HG02938 (cell line): ENCODE data around the gene WDR64.
"Not testable (repeated sequence)": the region's sequence is repeated elsewhere in the genome, so short reads cannot be mapped to it uniquely, and the experiment has no call there.

Source experiments
- ATAC-seq: cut with Tn5 transposase; IDR thresholded peaks from one replicate; pipeline ENCODE4 v1.9.1; 2021; ENCODE audit warnings: mild to moderate bottlenecking, moderate library complexity; ENCODE audit not compliant: unreplicated experiment

WDR64 gene

GRCh38 chr1:241697640-241698018 is 45.5 kb downstream of the WDR64 start:
- ATAC-seq, result no peak

GRCh38 chr1:241698177-241698576 is 46.1 kb downstream of the WDR64 start:
- no peak for ATAC-seq

- ATAC-seq, result no peak
Measured at GRCh38 chr1:241701483-241702295, 49.6 kb downstream of the WDR64 start.

GRCh38 chr1:241702442-241703373 is 50.6 kb downstream of the WDR64 start:
- no peak for ATAC-seq

- not testable (repeated sequence) for ATAC-seq
Measured at GRCh38 chr1:241703739-241704138, 51.7 kb downstream of the WDR64 start.

- ATAC-seq, result no peak
Measured at GRCh38 chr1:241706257-241706656, 54.2 kb downstream of the WDR64 start.

GRCh38 chr1:241706967-241707366 is 54.9 kb downstream of the WDR64 start:
- no peak for ATAC-seq

- ATAC-seq, result no peak
Measured at GRCh38 chr1:241707442-241707841, 55.4 kb downstream of the WDR64 start.

- ATAC-seq, result no peak
Measured at GRCh38 chr1:241711326-241711725, 59.2 kb downstream of the WDR64 start.

GRCh38 chr1:241713316-241713715 is 61.2 kb downstream of the WDR64 start:
- ATAC-seq, result no peak

- ATAC-seq, result no peak
Measured at GRCh38 chr1:241714321-241715218, 62.5 kb downstream of the WDR64 start.

GRCh38 chr1:241715435-241715834 is 63.4 kb downstream of the WDR64 start:
- ATAC-seq, result no peak

GRCh38 chr1:241715956-241716355 is 63.9 kb downstream of the WDR64 start:
- no peak for ATAC-seq

GRCh38 chr1:241716915-241717656 is 65.0 kb downstream of the WDR64 start:
- no peak for ATAC-seq

- no peak for ATAC-seq
Measured at GRCh38 chr1:241717975-241718374, 65.9 kb downstream of the WDR64 start.

- no peak for ATAC-seq
Measured at GRCh38 chr1:241721011-241721410, 68.9 kb downstream of the WDR64 start.

- ATAC-seq, result no peak
Measured at GRCh38 chr1:241722947-241723346, 70.9 kb downstream of the WDR64 start.

GRCh38 chr1:241724741-241725356 is 72.8 kb downstream of the WDR64 start:
- ATAC-seq, result no peak

- no peak for ATAC-seq
Measured at GRCh38 chr1:241730031-241730430, 78.0 kb downstream of the WDR64 start.

- no peak for ATAC-seq
Measured at GRCh38 chr1:241733899-241734298, 81.8 kb downstream of the WDR64 start.
